Neural progenitor cell (in vitro differentiated cells): ENCODE data around the gene CES5A.

Source experiments
- CTCF ChIP-seq: fragments of 200-600 bp; sonication (generic); IDR thresholded peaks from 2 replicates; pipeline ENCODE4 v1.5.1; 2017; ENCODE audit warnings: antibody characterized with exemption, mild to moderate bottlenecking
- EZH2 ChIP-seq: fragments of 200-600 bp; sonication (generic); IDR thresholded peaks from 2 replicates; pipeline ENCODE4 v1.6.1; 2017; ENCODE audit warnings: antibody characterized with exemption, mild to moderate bottlenecking, moderate library complexity
- EZH2phosphoT487 ChIP-seq: fragments of 200-600 bp; sonication (generic); IDR thresholded peaks from 2 replicates; pipeline ENCODE4 v1.6.1; 2017; ENCODE audit warnings: antibody characterized with exemption

- TF ChIP-seq CTCF (no peak), EZH2 (no peak), EZH2phosphoT487 (no peak)
Measured at GRCh38 chr16:55876854-55877253, 1.7 kb upstream of the CES5A start.
